Peyer's patch (tissue), 4 donors: ENCODE measurements around the gene FARS2.

Experiments
- POLR2A ChIP-seq, 2 donors: fragments of 450-650 bp; IDR thresholded peaks; one replicate each; pipeline ENCODE4 v1.5.1; 2017; ENCODE audit warnings: antibody characterized with exemption in 2 of 2, mild to moderate bottlenecking in 2 of 2, moderate library complexity in 2 of 2
- TF ChIP-seq, protein P1 (sequence below), 6 experiments: fragments of 450-650 bp in 4 of 6; fragments of 200-600 bp in 2 of 6; sonication (generic) in 1 of 6; IDR thresholded peaks; one replicate each; pipeline ENCODE4 v1.5.1; 2017 to 2019; ENCODE audit warnings: antibody characterized with exemption in 6 of 6, mild to moderate bottlenecking in 3 of 6, moderate library complexity in 1 of 6

DNA sequence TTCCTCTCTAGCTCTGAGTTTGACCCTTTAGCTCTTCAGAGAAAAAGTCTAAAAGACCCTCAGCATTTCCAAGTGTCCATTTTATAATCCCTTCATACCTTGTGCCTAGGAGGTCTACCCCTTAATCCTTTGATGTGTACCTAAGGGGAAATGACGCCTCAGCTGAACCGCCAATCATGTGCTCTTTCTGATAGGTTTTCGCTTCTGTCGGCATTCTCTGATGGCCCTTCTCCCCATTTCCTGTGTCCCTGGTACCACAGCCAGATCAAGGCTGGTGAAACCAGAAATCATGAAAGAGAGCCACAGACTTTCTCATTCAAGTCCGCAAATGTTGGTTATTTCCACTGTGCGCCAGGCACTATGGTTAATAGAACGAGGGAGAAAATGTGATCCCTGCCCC, 333.9 kb downstream of the FARS2 start:
- TF ChIP-seq, protein P1, sequence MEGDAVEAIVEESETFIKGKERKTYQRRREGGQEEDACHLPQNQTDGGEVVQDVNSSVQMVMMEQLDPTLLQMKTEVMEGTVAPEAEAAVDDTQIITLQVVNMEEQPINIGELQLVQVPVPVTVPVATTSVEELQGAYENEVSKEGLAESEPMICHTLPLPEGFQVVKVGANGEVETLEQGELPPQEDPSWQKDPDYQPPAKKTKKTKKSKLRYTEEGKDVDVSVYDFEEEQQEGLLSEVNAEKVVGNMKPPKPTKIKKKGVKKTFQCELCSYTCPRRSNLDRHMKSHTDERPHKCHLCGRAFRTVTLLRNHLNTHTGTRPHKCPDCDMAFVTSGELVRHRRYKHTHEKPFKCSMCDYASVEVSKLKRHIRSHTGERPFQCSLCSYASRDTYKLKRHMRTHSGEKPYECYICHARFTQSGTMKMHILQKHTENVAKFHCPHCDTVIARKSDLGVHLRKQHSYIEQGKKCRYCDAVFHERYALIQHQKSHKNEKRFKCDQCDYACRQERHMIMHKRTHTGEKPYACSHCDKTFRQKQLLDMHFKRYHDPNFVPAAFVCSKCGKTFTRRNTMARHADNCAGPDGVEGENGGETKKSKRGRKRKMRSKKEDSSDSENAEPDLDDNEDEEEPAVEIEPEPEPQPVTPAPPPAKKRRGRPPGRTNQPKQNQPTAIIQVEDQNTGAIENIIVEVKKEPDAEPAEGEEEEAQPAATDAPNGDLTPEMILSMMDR (IDR thresholded peaks at IDR 0.05), result no peak
- TF ChIP-seq POLR2A (IDR thresholded peaks at IDR 0.05), result no peak
